Activated CD8-positive, alpha-beta memory T cell treated with anti-CD3 and anti-CD28 coated beads for 36 hours (primary cell): ENCODE data around the gene FHIT. TPM values are rescaled to one million over a fixed set of nuclear protein-coding genes. Genes with fewer than 3 reads are reported as not detected.

Experiments used
- CTCF ChIA-PET: fragments of 350-600 bp; sonication (Branson Sonifier 250); formaldehyde crosslinking; loops from one replicate; lab custom pipeline; 2021; ENCODE audit warnings: antibody characterized with exemption; lab: Charles Lee
- POLR2A ChIA-PET: fragments of 350-600 bp; sonication (Branson Sonifier 250); formaldehyde crosslinking; loops from one replicate; lab custom pipeline; 2021; ENCODE audit warnings: antibody characterized with exemption; lab: Charles Lee
- total RNA-seq, 2 experiments: library from RNA; stranded (reverse); gene quantifications; one replicate each; pipeline ENCODE4 v1.2.3, GENCODE V29; 2021

The FHIT gene
- total RNA-seq, 2 experiments from 2014 or later: 5.0 to 5.7 TPM

DNA sequence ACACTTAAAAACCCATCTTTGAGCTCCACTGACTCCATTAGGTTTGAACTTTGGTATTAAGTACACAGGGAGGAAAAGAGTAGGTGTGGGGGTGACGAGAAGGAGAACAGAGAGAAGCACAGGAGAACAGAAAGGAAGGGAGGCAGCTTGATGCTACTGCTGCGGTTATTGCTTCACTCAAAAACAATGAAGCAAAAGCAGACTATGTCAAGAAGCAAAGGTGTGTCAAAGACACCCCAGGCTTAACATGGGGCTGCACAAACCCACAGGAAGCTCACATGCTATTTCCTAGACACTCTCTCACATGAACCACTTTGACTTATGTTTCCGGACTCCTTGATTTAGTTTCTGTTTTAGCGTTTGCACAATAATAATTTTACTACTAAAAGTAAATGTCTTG, 1240.5 kb downstream of the FHIT start:
- CTCF ChIA-PET: no interaction called here
- POLR2A ChIA-PET: no interaction called here

- ChIA-PET CTCF (no interaction called here), POLR2A (no interaction called here)
Measured at GRCh38 chr3:60009931-60010478, 1241.2 kb downstream of the FHIT start.

GRCh38 chr3:60001369-60001768, 1249.9 kb downstream of the FHIT start:
- CTCF ChIA-PET: no interaction called here

DNA sequence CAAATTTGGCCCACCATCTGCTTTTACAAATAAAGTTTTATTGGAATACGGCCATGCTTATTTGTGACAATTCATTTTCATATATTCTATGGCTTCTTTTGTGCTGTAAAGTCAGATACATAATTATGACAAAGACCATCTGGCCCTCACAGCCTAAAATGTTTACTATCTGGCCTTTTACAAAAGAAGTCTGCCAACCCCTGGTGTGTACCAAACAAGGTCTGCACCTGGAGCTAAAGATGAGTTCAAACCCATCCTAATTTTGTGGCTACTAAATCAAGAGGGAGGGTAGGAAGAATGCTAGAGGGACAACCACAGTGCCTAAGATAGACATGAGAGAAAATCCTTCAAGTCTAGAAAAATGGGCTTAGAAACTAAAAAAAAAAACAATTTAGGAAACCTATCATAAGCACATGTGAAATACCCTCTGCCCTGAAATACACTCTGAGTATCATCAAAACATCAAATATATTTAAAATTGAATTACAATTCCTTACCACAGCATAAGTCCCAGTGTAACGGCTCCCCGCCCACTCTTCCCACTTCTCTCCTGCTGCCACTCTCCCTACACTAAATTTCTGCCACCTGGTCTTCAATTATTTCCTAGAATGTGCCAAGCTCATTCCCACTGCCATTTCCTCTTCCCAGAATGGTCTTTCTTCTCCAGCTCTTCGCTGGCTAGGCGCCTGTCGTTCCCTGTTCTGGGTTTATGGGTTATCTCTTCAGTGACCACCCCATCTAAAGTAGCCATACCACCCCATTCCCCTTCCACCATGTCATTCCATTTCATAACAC, 1250.7 kb downstream of the FHIT start:
- CTCF ChIA-PET: no interaction called here
- POLR2A ChIA-PET: no interaction called here

More at GRCh38 chr3:60001369-60001768, 1249.9 kb downstream of the FHIT start:
- POLR2A ChIA-PET: no interaction called here

DNA sequence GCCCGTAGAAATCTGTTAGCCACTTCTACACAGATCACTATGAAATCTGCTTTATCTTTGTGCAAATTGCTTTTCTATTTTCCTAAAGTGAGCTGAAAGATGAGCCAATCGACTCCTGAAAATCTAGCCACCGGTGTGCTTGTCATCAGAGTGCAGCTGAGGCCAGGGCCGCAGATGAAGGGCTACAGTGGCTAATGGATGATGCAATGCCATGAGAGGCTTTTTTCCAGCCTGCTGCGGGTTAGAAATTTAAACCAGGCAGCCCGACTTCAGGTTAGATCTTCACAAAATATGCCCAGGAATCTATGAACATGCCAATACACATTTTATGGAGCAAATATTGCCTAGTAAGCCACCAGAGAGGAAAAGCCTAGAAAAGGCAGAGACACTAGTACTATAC, 1253.2 kb downstream of the FHIT start:
- ChIA-PET POLR2A (no interaction called here), CTCF (no interaction called here)

DNA sequence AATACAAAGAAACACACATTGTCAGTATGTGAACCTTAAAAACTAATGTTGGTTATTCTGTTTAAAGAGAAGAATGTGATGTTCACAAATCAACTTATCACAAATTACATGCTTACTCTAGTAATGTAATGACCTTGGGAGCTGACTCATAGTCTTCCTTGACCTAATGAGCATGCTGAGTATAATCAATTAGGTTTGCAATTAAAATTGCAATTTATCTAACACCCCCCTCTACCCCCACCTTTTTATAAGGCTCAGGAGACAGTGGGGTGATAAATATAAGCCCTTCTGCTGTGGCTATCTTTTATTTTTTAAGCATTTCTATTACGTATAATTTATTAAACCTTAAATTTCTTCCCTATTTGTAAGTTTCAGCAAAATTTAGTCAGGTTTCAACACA, 1253.7 kb downstream of the FHIT start:
- ChIA-PET POLR2A (no interaction called here), CTCF (no interaction called here)

DNA sequence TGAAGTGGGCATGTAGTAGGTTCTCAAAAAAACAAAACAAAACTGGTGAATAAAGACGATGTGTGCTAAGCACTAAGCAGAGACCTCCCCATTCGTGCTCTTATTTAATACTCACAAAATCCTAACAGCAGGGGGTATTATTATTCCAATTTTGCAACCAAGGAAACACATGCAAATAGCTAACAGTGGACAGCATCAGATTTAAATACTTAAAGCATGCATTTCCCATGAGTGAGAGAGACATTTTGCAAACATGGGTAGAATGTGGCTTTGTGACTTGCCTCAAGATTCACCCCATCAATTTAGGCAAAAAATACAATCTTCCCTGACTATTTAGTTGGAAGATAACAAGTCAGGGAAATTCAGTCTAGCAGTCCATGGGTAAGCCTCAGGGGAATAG, 1255.2 kb downstream of the FHIT start:
- POLR2A ChIA-PET: no interaction called here
- CTCF ChIA-PET: no interaction called here

DNA sequence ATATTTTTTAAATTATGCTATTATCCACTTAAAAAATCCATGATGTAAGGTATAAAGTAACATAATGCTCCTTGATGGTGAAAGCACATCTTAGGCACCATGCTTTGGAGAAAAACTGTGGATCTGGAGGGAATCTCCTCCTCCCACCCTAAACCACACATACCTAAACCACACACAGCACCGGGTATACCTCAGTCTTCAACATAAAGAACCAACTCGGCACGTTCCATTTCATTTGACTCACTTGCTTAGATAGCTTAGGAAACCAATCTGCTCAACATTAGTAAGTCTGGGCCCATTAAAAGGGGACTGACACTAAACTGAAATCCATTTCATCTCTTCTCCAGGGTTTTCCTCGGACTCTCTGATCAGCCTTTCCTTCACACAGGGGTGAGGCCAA, 1255.7 kb downstream of the FHIT start:
- CTCF ChIA-PET: no interaction called here
- POLR2A ChIA-PET: no interaction called here

DNA sequence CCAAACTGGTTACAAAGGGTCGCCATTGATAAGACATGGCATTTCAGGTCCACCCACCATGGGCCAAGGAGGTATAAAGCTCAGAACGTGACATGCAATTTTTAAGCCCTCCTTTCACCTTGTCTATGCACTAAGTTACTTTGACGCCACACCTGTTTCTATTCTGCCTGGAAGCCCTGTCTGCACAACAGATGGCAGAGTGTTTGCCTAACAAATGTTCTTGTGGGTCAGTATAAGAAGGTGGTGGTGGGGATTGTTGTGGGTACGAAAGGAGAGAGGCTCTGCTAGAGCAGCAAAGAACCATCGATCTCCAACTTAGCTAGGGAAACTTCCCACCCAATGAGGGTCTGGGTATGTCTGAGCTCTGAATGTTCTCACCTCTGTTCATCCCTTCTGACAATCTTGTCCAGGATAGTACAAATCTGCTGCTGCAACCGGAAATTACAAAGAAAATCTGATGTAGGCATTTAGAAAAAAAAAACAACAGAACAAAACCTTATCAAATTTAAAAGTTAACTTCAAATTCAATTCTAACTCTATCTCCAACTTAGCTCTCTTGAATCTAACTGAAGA, 1256.4 kb downstream of the FHIT start:
- POLR2A ChIA-PET: no interaction called here
- CTCF ChIA-PET: no interaction called here

- CTCF ChIA-PET: no interaction called here
- POLR2A ChIA-PET: no interaction called here
Measured at GRCh38 chr3:59992578-59992977, 1258.7 kb downstream of the FHIT start.

DNA sequence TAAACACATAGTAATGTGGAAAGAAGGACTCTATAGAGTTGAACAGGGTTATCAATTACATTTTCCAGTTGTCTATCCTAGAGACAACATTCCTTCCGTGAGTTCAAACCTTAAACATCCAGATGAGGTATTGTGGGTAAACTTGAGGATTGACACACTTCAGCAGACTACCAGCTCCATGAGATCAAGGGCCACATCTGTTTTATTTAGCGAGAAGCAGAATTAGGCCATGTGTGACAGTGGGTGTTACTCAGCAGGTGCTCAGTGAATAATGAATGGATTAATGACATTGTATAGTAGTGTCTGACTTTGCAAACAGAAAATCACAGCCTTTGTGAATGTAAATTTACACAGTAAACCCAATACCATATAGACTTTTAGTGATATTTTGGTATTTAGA, 1260.3 kb downstream of the FHIT start:
- ChIA-PET POLR2A (no interaction called here), CTCF (no interaction called here)

DNA sequence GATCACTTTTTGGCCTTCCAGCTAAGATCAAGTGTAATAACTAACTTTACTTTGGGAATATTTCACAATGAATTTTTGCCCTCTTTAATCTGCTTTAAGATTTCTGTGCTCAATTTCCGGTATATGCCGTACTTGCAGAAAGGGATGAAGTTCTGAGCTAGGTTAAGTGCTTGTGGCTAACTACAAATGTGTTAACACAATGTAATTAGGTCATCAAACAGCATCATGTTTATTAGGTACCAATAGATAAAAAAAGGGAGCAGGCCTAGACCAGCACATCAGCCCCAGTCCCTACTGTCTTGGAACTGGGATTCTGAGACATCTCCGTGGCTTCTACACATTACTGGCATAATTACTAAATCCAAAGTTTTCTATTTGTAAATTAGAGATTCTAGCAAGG, 1268.7 kb downstream of the FHIT start:
- ChIA-PET CTCF (no interaction called here), POLR2A (no interaction called here)

GRCh38 chr3:59981377-59981776, 1269.9 kb downstream of the FHIT start:
- ChIA-PET CTCF (no interaction called here), POLR2A (no interaction called here)

DNA sequence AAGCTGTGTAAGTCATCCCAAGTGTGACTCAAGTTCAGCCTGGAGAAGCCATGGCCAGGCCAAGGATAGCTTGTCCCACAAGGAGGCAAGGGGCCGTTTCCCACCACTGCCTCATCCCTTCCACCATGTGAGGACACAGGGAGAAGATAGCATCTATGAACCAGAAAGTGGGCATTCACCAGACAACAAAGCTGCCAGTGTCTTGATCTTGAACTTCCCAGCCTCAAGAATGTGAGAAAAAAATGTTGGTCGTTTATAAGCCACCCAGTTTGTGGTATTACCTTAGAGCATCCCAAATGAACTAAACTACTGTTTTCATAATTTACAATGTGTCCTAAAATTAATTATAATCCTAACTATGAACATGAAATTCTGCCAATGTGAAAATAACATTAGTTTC, 1270.7 kb downstream of the FHIT start:
- ChIA-PET POLR2A (no interaction called here), CTCF (no interaction called here)

- CTCF ChIA-PET: no interaction called here
- POLR2A ChIA-PET: no interaction called here
Measured at GRCh38 chr3:59979542-59979941, 1271.7 kb downstream of the FHIT start.

DNA sequence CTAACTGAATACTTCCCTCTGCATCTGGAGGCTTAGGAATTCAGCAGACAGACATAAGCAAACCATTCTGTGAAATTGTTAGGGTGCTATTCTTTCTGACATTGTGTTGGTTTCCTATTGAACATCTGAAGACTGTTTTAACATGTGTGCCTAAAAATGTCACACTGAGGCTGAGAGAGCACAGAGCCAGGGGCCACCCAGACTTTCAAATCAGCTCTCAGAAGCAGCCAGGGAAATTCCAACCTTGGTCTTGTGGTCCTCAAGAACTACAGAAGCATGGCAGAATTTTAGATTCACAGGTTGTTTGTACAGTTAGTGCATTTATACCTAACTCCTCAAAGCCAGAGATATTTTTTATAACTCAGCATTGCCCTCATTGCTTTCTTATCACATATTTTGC, 1272.3 kb downstream of the FHIT start:
- ChIA-PET CTCF (no interaction called here), POLR2A (no interaction called here)

DNA sequence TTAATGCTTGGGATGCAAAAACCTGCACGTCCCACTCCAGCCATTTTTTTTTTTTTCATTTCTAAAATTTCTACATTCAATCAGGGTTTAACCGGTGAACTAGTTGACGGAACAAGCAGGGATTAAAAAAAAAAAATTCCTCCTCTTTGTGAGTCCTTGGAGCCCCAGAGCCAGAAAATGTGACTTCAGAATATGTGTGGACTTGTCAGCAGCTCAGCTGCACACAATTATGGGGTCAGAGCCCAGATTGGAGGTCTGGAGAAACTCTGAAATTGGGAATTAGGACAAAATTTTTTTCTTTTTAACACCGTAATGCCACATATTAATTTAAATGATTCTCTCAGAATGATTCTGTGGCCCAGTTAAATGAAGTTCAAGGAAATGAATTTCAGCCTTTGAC, 1280.5 kb downstream of the FHIT start:
- ChIA-PET POLR2A (no interaction called here), CTCF (no interaction called here)

DNA sequence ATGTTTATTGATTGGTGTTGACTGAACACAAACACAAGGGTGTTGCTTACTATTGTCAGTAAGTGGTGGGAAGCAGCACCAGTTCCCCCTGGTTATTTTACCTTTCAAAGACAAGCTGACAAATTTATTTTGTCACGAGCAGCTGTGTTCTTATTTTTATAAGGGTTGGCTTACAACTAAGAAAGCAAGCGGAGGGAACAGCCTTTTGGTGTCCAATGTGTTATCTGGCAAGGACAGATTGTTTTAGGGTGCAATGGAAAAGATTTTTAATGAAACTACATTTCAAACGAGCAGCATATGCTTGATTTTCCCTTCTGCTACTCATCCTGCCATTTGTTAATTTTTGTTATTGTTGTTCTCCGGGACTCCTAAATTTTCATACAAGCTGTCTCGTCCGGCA, 1280.9 kb downstream of the FHIT start:
- CTCF ChIA-PET: no interaction called here

DNA sequence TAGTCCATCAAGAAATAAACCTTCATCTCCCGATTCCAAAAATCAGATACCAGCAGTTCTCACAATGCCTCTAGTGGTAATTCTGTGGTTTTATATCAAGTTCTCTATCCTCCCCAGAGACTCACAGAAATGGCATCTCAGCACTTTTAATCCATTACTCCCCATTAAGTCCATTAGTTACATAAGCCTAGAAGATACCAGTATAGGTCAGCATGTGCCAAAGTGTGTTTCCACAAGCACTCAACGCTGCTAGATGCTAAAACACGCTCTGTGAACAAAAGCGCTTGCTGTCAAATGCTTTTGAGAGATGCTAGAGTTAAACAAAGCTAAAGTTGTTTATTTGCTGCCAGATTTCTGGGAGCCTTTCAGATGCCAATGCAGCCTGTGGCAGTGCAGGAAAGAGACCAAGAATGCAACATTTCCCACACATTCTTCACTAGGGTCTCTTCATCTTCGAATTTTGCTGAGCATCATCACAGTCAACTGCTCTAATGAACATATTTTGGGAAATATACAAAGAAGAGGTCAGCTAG, 1282.7 kb downstream of the FHIT start:
- POLR2A ChIA-PET: no interaction called here
- CTCF ChIA-PET: no interaction called here

More for the DNA sequence above, 1280.9 kb downstream of the FHIT start:
- POLR2A ChIA-PET: no interaction called here

DNA sequence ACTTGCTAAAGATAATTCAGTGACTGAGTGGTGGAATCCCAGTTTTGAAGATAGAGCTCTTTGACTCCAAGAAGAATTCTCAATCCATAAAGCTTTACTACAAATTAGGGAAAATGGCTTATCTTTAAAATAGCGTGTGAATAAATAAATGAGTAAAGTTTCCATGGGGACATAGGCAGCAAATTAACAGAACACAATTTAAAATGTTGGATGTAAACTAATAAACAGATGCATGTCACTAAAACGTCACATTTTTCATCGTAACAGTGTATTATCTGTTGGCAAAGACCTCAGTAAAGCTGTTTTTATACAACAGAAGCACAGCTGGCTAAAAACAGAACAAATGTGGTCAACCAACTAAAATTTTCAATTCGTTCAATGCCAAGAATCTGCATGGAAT, 1287.6 kb downstream of the FHIT start:
- CTCF ChIA-PET: no interaction called here
- POLR2A ChIA-PET: no interaction called here

GRCh38 chr3:59957150-59957549, 1294.1 kb downstream of the FHIT start:
- POLR2A ChIA-PET: no interaction called here
- CTCF ChIA-PET: no interaction called here
